AG10803 (cell line): ENCODE measurements around the gene HNRNPAB.

Experiments
- DNase-seq: peaks from one replicate; pipeline ENCODE4 v3.0.0; 2010; ENCODE audit warnings: low read depth
- H3K4me3 ChIP-seq: 2 replicates; pipeline ENCODE4 v1.5.1; 2011; ENCODE audit warnings: mild to moderate bottlenecking, low read length, control low read depth
- TF ChIP-seq, protein P1 (sequence below): conservative IDR thresholded peaks from 2 replicates; pipeline ENCODE4 v1.5.1; 2011; ENCODE audit warnings: mild to moderate bottlenecking, low read length, control low read depth, inconsistent platforms

HNRNPAB gene

DNA sequence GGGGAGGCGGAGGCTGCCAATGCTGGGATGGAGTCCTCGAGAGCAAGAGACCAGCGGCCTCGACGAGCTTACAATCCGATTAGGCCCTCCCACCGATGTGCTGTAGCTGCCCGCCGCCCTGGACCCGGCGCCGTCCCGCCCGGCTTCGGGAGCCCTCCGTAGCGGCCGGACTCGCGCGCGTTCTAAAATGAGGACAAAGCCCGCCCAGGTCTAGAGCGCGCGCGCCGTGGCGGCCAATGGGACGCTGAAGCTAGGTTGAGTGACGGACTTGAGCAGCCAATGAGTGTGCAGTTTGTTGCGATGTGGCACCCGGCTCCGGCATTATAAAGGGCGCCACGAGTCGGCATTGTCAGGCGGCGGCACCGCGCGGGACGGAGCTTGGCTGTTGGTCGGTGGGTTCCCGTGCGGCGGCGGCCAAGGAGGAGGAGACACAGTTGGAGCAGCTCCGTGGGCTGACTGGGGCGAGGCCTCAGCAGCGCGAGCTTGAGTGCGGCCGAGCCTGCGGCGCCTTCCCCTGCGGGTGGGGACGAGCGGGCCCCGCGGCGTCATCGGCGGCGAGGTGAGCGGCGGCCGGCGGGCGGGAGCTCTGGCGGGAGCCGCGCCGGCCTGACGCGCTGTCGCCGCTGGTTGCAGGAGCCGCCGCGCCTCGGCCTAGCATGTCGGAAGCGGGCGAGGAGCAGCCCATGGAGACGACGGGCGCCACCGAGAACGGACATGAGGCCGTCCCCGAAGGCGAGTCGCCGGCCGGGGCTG, at the start of gene HNRNPAB:
TSS of gene HNRNPAB (plus strand) at position 352 of the 753 bp plus-strand sequence. CDS start at position 657, 305 bp downstream.
- peak within 1 kb of the TSS; percentile 95 for H3K4me3 ChIP-seq
- TF ChIP-seq, protein P1, sequence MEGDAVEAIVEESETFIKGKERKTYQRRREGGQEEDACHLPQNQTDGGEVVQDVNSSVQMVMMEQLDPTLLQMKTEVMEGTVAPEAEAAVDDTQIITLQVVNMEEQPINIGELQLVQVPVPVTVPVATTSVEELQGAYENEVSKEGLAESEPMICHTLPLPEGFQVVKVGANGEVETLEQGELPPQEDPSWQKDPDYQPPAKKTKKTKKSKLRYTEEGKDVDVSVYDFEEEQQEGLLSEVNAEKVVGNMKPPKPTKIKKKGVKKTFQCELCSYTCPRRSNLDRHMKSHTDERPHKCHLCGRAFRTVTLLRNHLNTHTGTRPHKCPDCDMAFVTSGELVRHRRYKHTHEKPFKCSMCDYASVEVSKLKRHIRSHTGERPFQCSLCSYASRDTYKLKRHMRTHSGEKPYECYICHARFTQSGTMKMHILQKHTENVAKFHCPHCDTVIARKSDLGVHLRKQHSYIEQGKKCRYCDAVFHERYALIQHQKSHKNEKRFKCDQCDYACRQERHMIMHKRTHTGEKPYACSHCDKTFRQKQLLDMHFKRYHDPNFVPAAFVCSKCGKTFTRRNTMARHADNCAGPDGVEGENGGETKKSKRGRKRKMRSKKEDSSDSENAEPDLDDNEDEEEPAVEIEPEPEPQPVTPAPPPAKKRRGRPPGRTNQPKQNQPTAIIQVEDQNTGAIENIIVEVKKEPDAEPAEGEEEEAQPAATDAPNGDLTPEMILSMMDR = no peak
- peak; percentile 96 for DNase-seq

- DNase-seq = no peak
- H3K4me3 ChIP-seq = no peak overlapping the region
- TF ChIP-seq, protein P1 = no peak
Measured at GRCh38 chr5:178155065-178155464, 49.3 kb upstream of the HNRNPAB start.

GRCh38 chr5:178160176-178160575, 44.2 kb upstream of the HNRNPAB start:
- H3K4me3 ChIP-seq = no peak overlapping the region
- no peak for DNase-seq
- TF ChIP-seq, protein P1 = no peak

GRCh38 chr5:178162481-178162880, 41.9 kb upstream of the HNRNPAB start:
- H3K4me3 ChIP-seq = no peak overlapping the region
- TF ChIP-seq, protein P1 = no peak
- no peak for DNase-seq

DNA sequence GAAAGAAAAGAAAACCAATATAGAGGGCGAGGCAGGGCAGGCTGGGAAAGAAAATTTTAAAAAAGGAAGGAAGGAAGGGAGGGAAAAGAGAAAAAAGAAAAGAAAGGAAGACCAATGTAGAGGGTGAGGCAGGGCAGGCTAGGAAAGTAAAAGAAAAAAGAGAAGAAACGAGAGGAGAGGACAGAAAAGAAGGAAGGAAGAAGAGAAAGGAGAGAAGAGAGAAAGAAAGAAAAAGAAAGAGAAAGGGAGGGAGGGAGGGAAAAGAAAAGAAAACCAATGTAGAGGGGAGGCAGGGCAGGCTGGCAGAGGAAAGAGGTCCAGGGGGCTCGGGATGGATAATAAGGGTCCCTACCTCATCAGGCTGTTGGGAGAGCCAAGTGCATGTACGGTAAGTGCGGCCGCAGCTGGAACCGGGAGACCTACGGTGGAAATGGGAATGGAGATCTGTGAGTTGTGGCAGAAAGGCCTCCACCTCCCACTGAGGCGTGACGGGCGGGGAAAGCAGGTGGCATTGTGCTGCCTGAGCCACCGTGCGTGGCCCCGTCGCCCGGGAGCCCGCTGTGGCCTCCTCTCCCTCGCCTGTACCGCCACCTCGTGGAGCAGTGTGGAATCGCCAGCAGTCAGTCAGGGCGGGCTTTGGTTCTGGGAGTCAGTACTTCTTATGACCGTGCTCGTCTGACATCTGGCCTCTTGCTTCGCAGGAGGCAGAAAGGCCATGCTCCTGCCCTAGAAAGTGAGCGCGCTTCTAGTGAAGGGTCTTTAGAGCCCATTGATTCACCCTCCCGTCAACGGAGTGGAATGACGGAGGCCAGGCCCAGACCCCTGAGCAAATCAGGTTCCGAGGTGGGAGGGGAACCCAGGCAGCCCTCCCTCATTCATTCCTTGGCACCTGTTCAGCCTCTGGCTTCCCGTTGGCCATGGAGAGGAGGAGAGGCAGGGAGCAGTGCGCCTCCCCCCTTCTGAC, 40.3 kb upstream of the HNRNPAB start:
- peak overlapping the region; percentile 35; the same call in 1 of the 2 replicates for H3K4me3 ChIP-seq
- DNase-seq = peak; percentile 58

DNA sequence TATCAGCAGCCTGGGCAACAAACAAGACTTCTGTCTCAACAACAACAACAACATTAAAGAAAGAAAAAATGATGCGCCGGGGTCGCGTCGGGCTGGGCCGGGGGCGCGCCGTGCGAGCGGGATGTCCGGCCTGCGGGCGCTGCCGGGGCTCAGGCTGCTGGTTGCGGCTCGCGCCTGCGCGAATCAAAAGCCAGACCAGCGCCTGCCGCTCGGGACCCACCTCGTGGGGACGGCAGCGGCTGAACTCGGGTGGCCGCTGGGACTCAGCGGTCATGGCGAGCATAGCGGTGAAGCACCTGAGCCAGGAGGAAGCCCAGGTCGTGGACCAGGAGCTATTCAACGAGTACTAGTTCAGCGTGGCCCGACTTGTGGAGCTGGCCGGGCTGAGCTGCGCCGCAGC, 38.8 kb upstream of the HNRNPAB start:
- no peak for DNase-seq
- no peak overlapping the region for H3K4me3 ChIP-seq
- TF ChIP-seq, protein P1 = no peak

More for the DNA sequence above, 40.3 kb upstream of the HNRNPAB start:
- TF ChIP-seq, protein P1 = peak; percentile 97
